PC-3 (cell line): ENCODE results near the gene TMEM52.

Source experiments
- EZH2 ChIP-seq: fragments of 300-600 bp; sonication (generic); IDR thresholded peaks from one replicate; pipeline ENCODE4 v1.6.1; 2017; ENCODE audit warnings: antibody characterized with exemption, mild to moderate bottlenecking, low read length; ENCODE audit not compliant: unreplicated experiment
- TF ChIP-seq, protein P1 (sequence below): fragments of 300-600 bp; sonication (generic); conservative IDR thresholded peaks from 2 replicates; pipeline ENCODE4 v1.5.1; 2017; ENCODE audit warnings: antibody characterized with exemption, low read depth, mild to moderate bottlenecking, low read length

DNA sequence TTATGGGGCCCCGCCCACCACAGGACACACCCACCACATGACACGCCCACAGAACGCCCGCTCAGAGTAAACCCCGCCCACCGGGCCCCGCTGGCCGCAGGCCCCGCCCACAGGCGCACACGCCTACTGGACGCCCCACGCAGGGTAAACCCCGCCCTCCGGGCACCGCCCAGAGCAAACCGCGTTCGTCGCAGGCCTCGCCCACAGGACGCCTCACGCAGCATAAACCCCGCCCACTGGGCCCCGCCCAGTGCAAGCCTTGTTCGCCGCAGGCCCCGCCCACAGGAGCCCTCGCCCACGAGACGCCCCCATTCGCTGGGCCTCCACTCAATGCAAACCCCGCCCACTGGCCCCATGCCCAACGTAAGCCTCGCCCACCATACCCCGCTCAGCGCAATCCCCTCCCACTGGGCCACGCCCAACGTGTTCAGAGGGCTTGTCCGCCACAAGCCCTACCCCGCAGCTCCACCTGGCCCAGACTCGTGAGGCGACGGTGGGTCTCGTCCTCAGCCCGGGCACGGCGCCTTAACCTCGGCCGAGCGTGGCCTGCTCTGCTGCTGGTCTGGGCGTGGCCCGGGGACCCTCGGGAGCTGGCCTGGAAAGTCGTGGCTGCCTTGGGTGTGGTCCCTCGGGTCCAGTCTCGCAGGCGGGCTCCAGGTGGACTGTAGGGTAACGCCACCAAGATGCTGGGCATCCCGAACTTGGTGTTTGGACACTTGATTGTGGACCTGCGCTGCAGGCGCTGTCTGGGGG lies 401 bp upstream of the TMEM52 start:
- TF ChIP-seq, protein P1, sequence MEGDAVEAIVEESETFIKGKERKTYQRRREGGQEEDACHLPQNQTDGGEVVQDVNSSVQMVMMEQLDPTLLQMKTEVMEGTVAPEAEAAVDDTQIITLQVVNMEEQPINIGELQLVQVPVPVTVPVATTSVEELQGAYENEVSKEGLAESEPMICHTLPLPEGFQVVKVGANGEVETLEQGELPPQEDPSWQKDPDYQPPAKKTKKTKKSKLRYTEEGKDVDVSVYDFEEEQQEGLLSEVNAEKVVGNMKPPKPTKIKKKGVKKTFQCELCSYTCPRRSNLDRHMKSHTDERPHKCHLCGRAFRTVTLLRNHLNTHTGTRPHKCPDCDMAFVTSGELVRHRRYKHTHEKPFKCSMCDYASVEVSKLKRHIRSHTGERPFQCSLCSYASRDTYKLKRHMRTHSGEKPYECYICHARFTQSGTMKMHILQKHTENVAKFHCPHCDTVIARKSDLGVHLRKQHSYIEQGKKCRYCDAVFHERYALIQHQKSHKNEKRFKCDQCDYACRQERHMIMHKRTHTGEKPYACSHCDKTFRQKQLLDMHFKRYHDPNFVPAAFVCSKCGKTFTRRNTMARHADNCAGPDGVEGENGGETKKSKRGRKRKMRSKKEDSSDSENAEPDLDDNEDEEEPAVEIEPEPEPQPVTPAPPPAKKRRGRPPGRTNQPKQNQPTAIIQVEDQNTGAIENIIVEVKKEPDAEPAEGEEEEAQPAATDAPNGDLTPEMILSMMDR = no peak
- no peak for TF ChIP-seq EZH2
